GM18951 (cell line): Measurements from ENCODE around the gene PARL.

Experiments used
- POLR2A ChIP-seq: IDR thresholded peaks from 4 replicates; pipeline ENCODE4 v1.6.1; 2011; ENCODE audit warnings: mild to moderate bottlenecking; ENCODE audit not compliant: insufficient read length, insufficient read depth; ENCODE audit errors: extremely low read depth
- in situ Hi-C: fragments of 300-500 bp; cut with MboI; formaldehyde crosslinking; loops from one replicate; pipeline ENCODE4 v1.12.0; 2022; ENCODE audit warnings: low sequenced_read_pairs, mixed read lengths, inconsistent platforms; ENCODE audit not compliant: unreplicated experiment

PARL gene

GRCh38 chr3:183815951-183816475 lies 68.7 kb downstream of the PARL start:
- TF ChIP-seq POLR2A, result no peak
- in situ Hi-C loops, result no loop called here

DNA sequence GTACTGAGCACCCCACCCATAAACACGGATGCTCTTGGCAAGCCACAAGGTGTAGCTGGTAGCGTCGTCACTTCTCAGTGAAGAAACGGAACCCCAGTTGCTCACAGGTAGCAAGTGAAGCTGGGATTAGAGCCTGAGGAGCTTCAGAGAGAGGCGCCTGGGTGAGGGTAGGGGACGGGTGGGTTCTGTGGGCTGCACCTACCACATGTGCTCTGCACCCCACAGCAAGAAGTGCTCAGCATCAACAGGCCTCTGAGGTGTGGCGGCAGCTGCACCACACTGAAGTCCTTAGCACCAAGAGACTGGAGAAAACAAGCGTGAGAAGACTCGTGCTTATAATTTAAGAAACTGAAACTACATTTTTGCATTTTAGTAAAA lies 69.1 kb downstream of the PARL start:
- peak; percentile 18 for TF ChIP-seq POLR2A
- in situ Hi-C loops, result no loop called here

- in situ Hi-C loops, result no loop called here
- no peak for TF ChIP-seq POLR2A
Measured at GRCh38 chr3:183814240-183814639, 70.4 kb downstream of the PARL start.

GRCh38 chr3:183812761-183813445 lies 71.8 kb downstream of the PARL start:
- in situ Hi-C loops, result no loop called here
- no peak for TF ChIP-seq POLR2A

DNA sequence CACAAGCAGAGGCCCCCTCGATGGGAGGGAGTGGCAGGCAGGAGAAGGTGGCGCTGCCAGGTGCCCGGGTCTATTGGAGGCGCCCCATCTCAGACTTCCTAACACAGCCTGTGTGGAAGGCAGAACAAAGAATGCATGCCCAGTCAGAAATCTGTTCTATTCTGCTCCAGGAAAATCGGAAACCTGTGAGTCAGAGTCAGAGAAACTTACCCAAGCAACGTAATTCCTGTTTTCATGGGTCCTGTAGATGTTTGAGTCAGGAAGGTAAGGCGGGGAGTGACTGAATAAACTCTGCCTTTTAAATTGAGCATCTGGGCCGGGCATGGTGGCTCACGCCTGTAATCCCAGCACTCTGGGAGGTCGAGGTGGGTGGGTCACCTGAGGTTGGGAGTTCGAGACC lies 73.0 kb downstream of the PARL start:
- no peak for TF ChIP-seq POLR2A
- in situ Hi-C loops, result no loop called here

- in situ Hi-C loops, result no loop called here
- no peak for TF ChIP-seq POLR2A
Measured at GRCh38 chr3:183810643-183811594, 73.8 kb downstream of the PARL start.

DNA sequence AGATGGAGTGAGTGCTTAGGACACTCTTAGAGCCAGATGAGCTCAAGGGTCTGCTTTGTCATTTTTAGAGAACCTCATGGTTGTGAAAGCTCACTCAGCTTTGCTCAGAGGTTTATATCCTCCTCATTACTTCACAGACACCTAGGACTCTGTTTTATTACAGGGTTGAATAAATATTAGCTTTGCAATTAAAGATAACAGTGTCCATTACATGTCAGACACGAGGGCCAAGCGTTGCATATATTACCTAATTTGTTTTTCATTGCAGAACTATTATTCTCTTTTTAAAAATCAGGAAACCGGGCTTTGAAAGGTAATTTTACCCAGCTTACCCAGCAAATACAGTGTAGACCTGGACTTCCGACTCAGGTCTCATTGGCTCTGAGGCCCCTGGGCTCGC lies 75.4 kb downstream of the PARL start:
- no peak for TF ChIP-seq POLR2A
- in situ Hi-C loops, result no loop called here

DNA sequence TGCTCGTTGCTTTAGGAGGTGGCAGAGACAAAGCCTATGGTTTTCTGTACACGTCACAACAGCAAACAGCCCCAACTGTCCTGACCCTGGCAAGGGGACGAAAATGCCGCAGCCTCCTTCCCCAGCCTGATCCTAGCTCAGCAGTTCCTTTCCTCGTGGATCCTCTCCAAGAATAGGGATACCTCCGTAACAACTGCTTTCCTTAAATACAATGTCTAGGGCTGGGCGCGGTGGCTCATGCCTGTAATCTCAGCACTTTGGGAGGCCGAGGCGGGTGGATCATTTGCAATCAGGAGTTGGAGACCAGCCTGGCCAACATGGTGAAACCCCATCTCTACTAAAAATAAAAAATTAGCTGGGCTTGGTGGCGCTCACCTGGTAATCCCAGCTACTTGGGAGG lies 76.3 kb downstream of the PARL start:
- TF ChIP-seq POLR2A, result no peak
- in situ Hi-C loops, result no loop called here

GRCh38 chr3:183807881-183808280 lies 76.8 kb downstream of the PARL start:
- in situ Hi-C loops, result no loop called here
- no peak for TF ChIP-seq POLR2A

DNA sequence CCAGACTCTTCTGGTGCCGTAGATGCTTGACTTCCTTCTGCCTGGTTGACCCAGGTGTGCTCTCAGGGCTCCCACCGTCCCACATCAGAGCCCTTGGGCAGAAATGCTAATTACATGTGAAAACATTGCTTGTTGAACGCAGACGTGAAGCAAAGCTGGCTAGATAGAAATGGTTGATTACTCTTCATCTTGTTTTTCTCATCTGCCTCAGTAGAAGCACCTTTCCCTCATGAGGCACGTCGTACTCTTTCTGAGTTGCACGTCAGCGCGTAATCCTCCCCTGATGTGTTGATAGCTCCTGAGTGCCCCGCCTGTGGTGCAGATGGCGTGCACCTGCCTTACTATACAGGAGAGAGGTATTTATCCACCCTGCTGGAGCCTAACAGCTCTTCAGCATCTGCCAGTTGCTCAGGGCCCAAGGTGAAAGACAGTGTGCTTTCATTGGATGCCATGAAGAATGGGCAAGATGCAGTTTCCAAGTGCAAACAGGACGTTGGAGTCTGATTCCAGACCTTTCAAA lies 77.4 kb downstream of the PARL start:
- TF ChIP-seq POLR2A, result no peak
- in situ Hi-C loops, result no loop called here

- in situ Hi-C loops, result no loop called here
- TF ChIP-seq POLR2A, result no peak
Measured at GRCh38 chr3:183802989-183803388, 81.7 kb downstream of the PARL start.

- TF ChIP-seq POLR2A, result no peak
Measured at GRCh38 chr3:183801601-183802000, 83.1 kb downstream of the PARL start.

GRCh38 chr3:183800243-183800863 lies 84.3 kb downstream of the PARL start:
- TF ChIP-seq POLR2A, result no peak
- in situ Hi-C loops, result no loop called here

More at GRCh38 chr3:183801601-183802000, 83.1 kb downstream of the PARL start:
- in situ Hi-C loops, result no loop called here
